ENCODE measurements around the gene ISCU. TPM values are rescaled to one million over a fixed set of nuclear protein-coding genes. Genes with fewer than 3 reads are reported as not detected.

ISCU gene
- total and polyA plus RNA-seq, 2 of the 8 experiments (the other 6 are each of a cell fraction or from before 2014, with no cell fraction given) = 72.1 to 78.1 TPM

- no peak for TF ChIP-seq ATF2 (IDR thresholded peaks at IDR 0.05; ENCODE audit: low read length)
- TF ChIP-seq SP4 (IDR thresholded peaks at IDR 0.05; ENCODE audit: low read length) = no peak
- TF ChIP-seq CHD7 (IDR thresholded peaks at IDR 0.05; ENCODE audit: insufficient replicate concordance, low read length) = peak; percentile 94
- TF ChIP-seq TAF7 (optimal IDR thresholded peaks at IDR 0.05; ENCODE audit: borderline replicate concordance, low read depth, low read length) = no peak
- TF ChIP-seq KDM5A (IDR thresholded peaks at IDR 0.05; ENCODE audit: low read length) = peak; percentile 75; the same call in 1 of the 2 replicates
- TF ChIP-seq, protein P1, sequence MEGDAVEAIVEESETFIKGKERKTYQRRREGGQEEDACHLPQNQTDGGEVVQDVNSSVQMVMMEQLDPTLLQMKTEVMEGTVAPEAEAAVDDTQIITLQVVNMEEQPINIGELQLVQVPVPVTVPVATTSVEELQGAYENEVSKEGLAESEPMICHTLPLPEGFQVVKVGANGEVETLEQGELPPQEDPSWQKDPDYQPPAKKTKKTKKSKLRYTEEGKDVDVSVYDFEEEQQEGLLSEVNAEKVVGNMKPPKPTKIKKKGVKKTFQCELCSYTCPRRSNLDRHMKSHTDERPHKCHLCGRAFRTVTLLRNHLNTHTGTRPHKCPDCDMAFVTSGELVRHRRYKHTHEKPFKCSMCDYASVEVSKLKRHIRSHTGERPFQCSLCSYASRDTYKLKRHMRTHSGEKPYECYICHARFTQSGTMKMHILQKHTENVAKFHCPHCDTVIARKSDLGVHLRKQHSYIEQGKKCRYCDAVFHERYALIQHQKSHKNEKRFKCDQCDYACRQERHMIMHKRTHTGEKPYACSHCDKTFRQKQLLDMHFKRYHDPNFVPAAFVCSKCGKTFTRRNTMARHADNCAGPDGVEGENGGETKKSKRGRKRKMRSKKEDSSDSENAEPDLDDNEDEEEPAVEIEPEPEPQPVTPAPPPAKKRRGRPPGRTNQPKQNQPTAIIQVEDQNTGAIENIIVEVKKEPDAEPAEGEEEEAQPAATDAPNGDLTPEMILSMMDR (IDR thresholded peaks at IDR 0.05; ENCODE audit: control extremely low read depth in 1 of 3, insufficient read depth in 1 of 3, low read depth in 1 of 3, low read length in 3 of 3) = peak; percentile 78 to 82 (median 81)
Measured at GRCh38 chr12:108563136-108563803, 874 bp downstream of the ISCU start (continued).

All from H1 (cell line).